ENCODE measurements around the gene CHD3. TPM values are rescaled to one million over a fixed set of nuclear protein-coding genes. Genes with fewer than 3 reads are reported as not detected.

CHD3 gene
- total RNA-seq, 1 donor from 2014 or later: 12.8 TPM

GRCh38 chr17:7850701-7851437 lies 37.7 kb upstream of the CHD3 start:
- H3K27ac Mint-ChIP-seq: no peak overlapping the region
- Histone ChIP-seq H3F3A (ENCODE audit: low read depth) (peaks cover 54% of the 10 kb centered on the region), H3K4me2 (no peak overlapping the region), H3K9me3 (ENCODE audit: low read depth) (no peaks in the 10 kb centered on the region), H4K20me1 (ENCODE audit: low read depth) (peaks cover 89% of the 10 kb centered on the region), H3K36me3 (peaks cover 9% of the 10 kb centered on the region), H3K27ac (no peak overlapping the region), H3K4me3 (no peak overlapping the region), H3K9ac (no peak overlapping the region), H3K79me2 (ENCODE audit: low read depth) (peaks cover 12% of the 10 kb centered on the region), H3K27me3 (peaks cover 16% of the 10 kb centered on the region), H2AFZ (replicated peaks) (no peak overlapping the region), H3K4me1 (peaks cover 29% of the 10 kb centered on the region)
- peaks cover 24% of the 10 kb centered on the region for H3K36me3 Mint-ChIP-seq
- H3K4me1 Mint-ChIP-seq: peaks cover 21% of the 10 kb centered on the region
- H3K9me3 Mint-ChIP-seq: no peaks in the 10 kb centered on the region
- H3K4me3 Mint-ChIP-seq: peak overlapping the region; percentile 48
- no peak for DNase-seq (ENCODE audit: low spot score)
- H3K27me3 Mint-ChIP-seq (ENCODE audit: insufficient read depth, low read depth): peaks cover 11% of the 10 kb centered on the region
- TF ChIP-seq EZH2 (IDR thresholded peaks at IDR 0.05): no peak
- TF ChIP-seq CTCF (IDR thresholded peaks at IDR 0.05): no peak
- no peak for TF ChIP-seq EZH2phosphoT487 (IDR thresholded peaks at IDR 0.05)

- H3K36me3 Mint-ChIP-seq: peaks cover 22% of the 10 kb centered on the region
- Histone ChIP-seq H3K79me2 (ENCODE audit: low read depth) (peaks cover 15% of the 10 kb centered on the region), H3K4me2 (peak overlapping the region; percentile 57), H4K20me1 (ENCODE audit: low read depth) (peaks cover 89% of the 10 kb centered on the region), H3K27me3 (peaks cover 16% of the 10 kb centered on the region), H3K36me3 (peaks cover 9% of the 10 kb centered on the region), H3K4me1 (peaks cover 37% of the 10 kb centered on the region), H3K4me3 (no peak overlapping the region), H2AFZ (replicated peaks) (no peak overlapping the region), H3K9ac (no peak overlapping the region), H3K9me3 (ENCODE audit: low read depth) (no peaks in the 10 kb centered on the region), H3K27ac (no peak overlapping the region), H3F3A (ENCODE audit: low read depth) (peaks cover 62% of the 10 kb centered on the region)
- TF ChIP-seq CTCF (IDR thresholded peaks at IDR 0.05) (peak; percentile 87), EZH2phosphoT487 (IDR thresholded peaks at IDR 0.05) (no peak), EZH2 (IDR thresholded peaks at IDR 0.05) (no peak)
- DNase-seq (ENCODE audit: low spot score): peak; percentile 98
- peaks cover 11% of the 10 kb centered on the region for H3K27me3 Mint-ChIP-seq (ENCODE audit: insufficient read depth, low read depth)
- H3K9me3 Mint-ChIP-seq: no peaks in the 10 kb centered on the region
- no peak overlapping the region for H3K4me3 Mint-ChIP-seq
- peaks cover 21% of the 10 kb centered on the region for H3K4me1 Mint-ChIP-seq
- H3K27ac Mint-ChIP-seq: no peak overlapping the region
Observed at GRCh38 chr17:7851438-7852261, 36.9 kb upstream of the CHD3 start.

GRCh38 chr17:7852262-7852670 lies 36.3 kb upstream of the CHD3 start:
- no peak overlapping the region for H3K4me3 ChIP-seq
- Mint-ChIP-seq H3K27ac (no peak overlapping the region), H3K36me3 (peaks cover 20% of the 10 kb centered on the region), H3K27me3 (ENCODE audit: insufficient read depth, low read depth) (peaks cover 11% of the 10 kb centered on the region), H3K4me1 (peaks cover 21% of the 10 kb centered on the region), H3K4me3 (peak overlapping the region; percentile 30), H3K9me3 (no peaks in the 10 kb centered on the region)
- TF ChIP-seq EZH2phosphoT487 (IDR thresholded peaks at IDR 0.05): no peak
- no peak overlapping the region for H3K9ac ChIP-seq
- H4K20me1 ChIP-seq (ENCODE audit: low read depth): peaks cover 84% of the 10 kb centered on the region
- DNase-seq (ENCODE audit: low spot score): no peak
- H3F3A ChIP-seq (ENCODE audit: low read depth): peaks cover 68% of the 10 kb centered on the region
- no peak overlapping the region for H3K4me2 ChIP-seq
- H2AFZ ChIP-seq (replicated peaks): no peak overlapping the region
- peaks cover 16% of the 10 kb centered on the region for H3K27me3 ChIP-seq
- no peaks in the 10 kb centered on the region for H3K9me3 ChIP-seq (ENCODE audit: low read depth)
- peaks cover 15% of the 10 kb centered on the region for H3K79me2 ChIP-seq (ENCODE audit: low read depth)
- H3K27ac ChIP-seq: no peak overlapping the region
- H3K36me3 ChIP-seq: peaks cover 9% of the 10 kb centered on the region
- peaks cover 37% of the 10 kb centered on the region for H3K4me1 ChIP-seq
